GM12864 (cell line): ENCODE measurements around the gene OPA3.
"Not testable (repeated sequence)": the region's sequence is repeated elsewhere in the genome, so short reads cannot be mapped to it uniquely, and the experiment has no call there.

Experiments used
- DNase-seq: peaks from one replicate; pipeline ENCODE4 v3.0.0-alpha.2; 2011; ENCODE audit warnings: low read depth
- H3K4me3 ChIP-seq: 2 replicates; pipeline ENCODE4 v1.5.1; 2011; ENCODE audit warnings: mild to moderate bottlenecking, low read depth, low read length, control low read depth
- CTCF ChIP-seq: IDR thresholded peaks from 2 replicates; pipeline ENCODE4 v1.5.1; 2011; ENCODE audit warnings: low read depth, mild to moderate bottlenecking, moderate library complexity, low read length, control low read depth, inconsistent platforms; ENCODE audit errors: missing control alignments

Gene OPA3

GRCh38 chr19:45584332-45585157 is at the start of gene OPA3:
Gene OPA3 (minus strand): TSS chr19:45584802. CDS start chr19:45584764, 38 bp downstream.
- TF ChIP-seq CTCF: no peak
- DNase-seq: peak; percentile 100
- peak within 1 kb of the TSS; percentile 92 for H3K4me3 ChIP-seq

GRCh38 chr19:45632468-45633196 is 48.0 kb upstream of the OPA3 start:
- TF ChIP-seq CTCF: no peak
- DNase-seq: no peak
- H3K4me3 ChIP-seq: no peak overlapping the region

GRCh38 chr19:45630463-45630862 is 45.9 kb upstream of the OPA3 start:
- no peak for TF ChIP-seq CTCF
- H3K4me3 ChIP-seq: no peak overlapping the region
- no peak for DNase-seq

- H3K4me3 ChIP-seq: no peak overlapping the region
- DNase-seq: no peak
- TF ChIP-seq CTCF: no peak
Measured at GRCh38 chr19:45629704-45630103, 45.1 kb upstream of the OPA3 start.

- not testable (repeated sequence) for DNase-seq, H3K4me3 ChIP-seq
Measured at GRCh38 chr19:45628219-45628618, 43.6 kb upstream of the OPA3 start.

- TF ChIP-seq CTCF: no peak
- DNase-seq: no peak
Measured at GRCh38 chr19:45623984-45624383, 39.4 kb upstream of the OPA3 start.

GRCh38 chr19:45621976-45622503 is 37.4 kb upstream of the OPA3 start:
- H3K4me3 ChIP-seq: no peak overlapping the region
- TF ChIP-seq CTCF: no peak
- no peak for DNase-seq

More at GRCh38 chr19:45623984-45624383, 39.4 kb upstream of the OPA3 start:
- no peak overlapping the region for H3K4me3 ChIP-seq
